ENCODE data around the gene ALDOC. TPM values are rescaled to one million over a fixed set of nuclear protein-coding genes. Genes with fewer than 3 reads are reported as not detected.

ALDOC gene
- polyA plus RNA-seq, 1 donor (not counting 4 experiments of a cell fraction or from before 2014, with no cell fraction given), result 32.5 TPM

- H3K36me3 ChIP-seq (ENCODE audit: control insufficient read depth in 2 of 2, extremely low read depth in 1 of 2, insufficient read depth in 2 of 2, low read length in 2 of 2), result peaks cover 63 to 65% of the 10 kb centered on the region in 2 experiments
- no peak overlapping the region for H3K4me3 ChIP-seq (ENCODE audit: control insufficient read depth in 2 of 3, extremely low read depth in 1 of 3, insufficient read depth in 2 of 3, low read depth in 1 of 3, low read length in 3 of 3)
- no peaks in the 10 kb centered on the region for H3K79me2 ChIP-seq (ENCODE audit: control insufficient read depth, insufficient read depth, low read length)
- H3K9ac ChIP-seq (ENCODE audit: control insufficient read depth, extremely low read depth, insufficient read depth, low read length), result no peak overlapping the region
- H3K9me1 ChIP-seq (ENCODE audit: control insufficient read depth, extremely low read depth, insufficient read depth, low read length), result no peaks in the 10 kb centered on the region
- no peak overlapping the region for H2AFZ ChIP-seq (ENCODE audit: control insufficient read depth, low read length)
- H4K20me1 ChIP-seq (ENCODE audit: control insufficient read depth, extremely low read depth, insufficient read depth, low read length), result no peaks in the 10 kb centered on the region
- no peak overlapping the region for H3K4me2 ChIP-seq (ENCODE audit: control insufficient read depth, extremely low read depth, insufficient read depth, low read depth, low read length)
- H3K27ac ChIP-seq (ENCODE audit: control insufficient read depth, insufficient read depth, low read length), result no peak overlapping the region
- no peaks in the 10 kb centered on the region for H3K4me1 ChIP-seq (ENCODE audit: control insufficient read depth, extremely low read depth, insufficient read depth, low read length)
- no peak for DNase-seq (ENCODE audit: low read depth, low spot score)
- H3K27me3 ChIP-seq (ENCODE audit: control insufficient read depth, extremely low read depth, insufficient read depth, low read length), result no peaks in the 10 kb centered on the region
- dilution Hi-C loops (cut with MboI; ENCODE audit: extremely low pct_ligation_motif_present, low sequenced_read_pairs), result no loop called here
- H3K9me3 ChIP-seq (ENCODE audit: control insufficient read depth, low read depth, low read length), result no peaks in the 10 kb centered on the region
- no peak for FAIRE-seq
- TF ChIP-seq, protein P1, sequence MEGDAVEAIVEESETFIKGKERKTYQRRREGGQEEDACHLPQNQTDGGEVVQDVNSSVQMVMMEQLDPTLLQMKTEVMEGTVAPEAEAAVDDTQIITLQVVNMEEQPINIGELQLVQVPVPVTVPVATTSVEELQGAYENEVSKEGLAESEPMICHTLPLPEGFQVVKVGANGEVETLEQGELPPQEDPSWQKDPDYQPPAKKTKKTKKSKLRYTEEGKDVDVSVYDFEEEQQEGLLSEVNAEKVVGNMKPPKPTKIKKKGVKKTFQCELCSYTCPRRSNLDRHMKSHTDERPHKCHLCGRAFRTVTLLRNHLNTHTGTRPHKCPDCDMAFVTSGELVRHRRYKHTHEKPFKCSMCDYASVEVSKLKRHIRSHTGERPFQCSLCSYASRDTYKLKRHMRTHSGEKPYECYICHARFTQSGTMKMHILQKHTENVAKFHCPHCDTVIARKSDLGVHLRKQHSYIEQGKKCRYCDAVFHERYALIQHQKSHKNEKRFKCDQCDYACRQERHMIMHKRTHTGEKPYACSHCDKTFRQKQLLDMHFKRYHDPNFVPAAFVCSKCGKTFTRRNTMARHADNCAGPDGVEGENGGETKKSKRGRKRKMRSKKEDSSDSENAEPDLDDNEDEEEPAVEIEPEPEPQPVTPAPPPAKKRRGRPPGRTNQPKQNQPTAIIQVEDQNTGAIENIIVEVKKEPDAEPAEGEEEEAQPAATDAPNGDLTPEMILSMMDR (optimal IDR thresholded peaks at IDR 0.05 in 1 of 3, IDR thresholded peaks at IDR 0.05 in 1 of 3, conservative IDR thresholded peaks at IDR 0.05 in 1 of 3; ENCODE audit: extremely low read depth in 1 of 3, insufficient read depth in 2 of 3, low read length in 3 of 3), result no peak
- TF ChIP-seq EZH2 (IDR thresholded peaks at IDR 0.05; ENCODE audit: low read length), result no peak
These were observed 39.6 kb upstream of the ALDOC start for GRCh38 chr17:28616281-28616680.

- no peak for FAIRE-seq
- Histone ChIP-seq H3K4me1 (ENCODE audit: control insufficient read depth, extremely low read depth, insufficient read depth, low read length) (no peaks in the 10 kb centered on the region), H3K9me3 (ENCODE audit: control insufficient read depth, low read depth, low read length) (no peaks in the 10 kb centered on the region), H3K4me2 (ENCODE audit: control insufficient read depth, extremely low read depth, insufficient read depth, low read depth, low read length) (no peak overlapping the region), H3K36me3 (ENCODE audit: control insufficient read depth in 2 of 2, extremely low read depth in 1 of 2, insufficient read depth in 2 of 2, low read length in 2 of 2) (peaks cover 58 to 59% of the 10 kb centered on the region in 2 experiments), H3K27me3 (ENCODE audit: control insufficient read depth, extremely low read depth, insufficient read depth, low read length) (no peaks in the 10 kb centered on the region), H4K20me1 (ENCODE audit: control insufficient read depth, extremely low read depth, insufficient read depth, low read length) (no peaks in the 10 kb centered on the region), H3K9ac (ENCODE audit: control insufficient read depth, extremely low read depth, insufficient read depth, low read length) (no peak overlapping the region), H3K4me3 (ENCODE audit: control insufficient read depth in 2 of 3, extremely low read depth in 1 of 3, insufficient read depth in 2 of 3, low read depth in 1 of 3, low read length in 3 of 3) (no peak overlapping the region), H3K9me1 (ENCODE audit: control insufficient read depth, extremely low read depth, insufficient read depth, low read length) (no peaks in the 10 kb centered on the region), H2AFZ (ENCODE audit: control insufficient read depth, low read length) (no peak overlapping the region), H3K27ac (ENCODE audit: control insufficient read depth, insufficient read depth, low read length) (no peak overlapping the region), H3K79me2 (ENCODE audit: control insufficient read depth, insufficient read depth, low read length) (no peaks in the 10 kb centered on the region)
- no peak for TF ChIP-seq EZH2 (IDR thresholded peaks at IDR 0.05; ENCODE audit: low read length)
- TF ChIP-seq, protein P1 (optimal IDR thresholded peaks at IDR 0.05 in 1 of 3, IDR thresholded peaks at IDR 0.05 in 1 of 3, conservative IDR thresholded peaks at IDR 0.05 in 1 of 3; ENCODE audit: extremely low read depth in 1 of 3, insufficient read depth in 2 of 3, low read length in 3 of 3), result no peak
- dilution Hi-C loops (cut with MboI; ENCODE audit: extremely low pct_ligation_motif_present, low sequenced_read_pairs), result no loop called here
- no peak for DNase-seq (ENCODE audit: low read depth, low spot score)
These were observed 38.7 kb upstream of the ALDOC start for GRCh38 chr17:28615260-28615940.
